CD4-positive, CD25-positive, alpha-beta regulatory T cell (primary cell): ENCODE data around the gene KPNA6. TPM values are rescaled to one million over a fixed set of nuclear protein-coding genes. Genes with fewer than 3 reads are reported as not detected.
"Not testable (repeated sequence)": the region's sequence is repeated elsewhere in the genome, so short reads cannot be mapped to it uniquely, and the experiment has no call there.

ENCODE experiments used
- ATAC-seq, 2 donors: fragments of 150-1000 bp; cut with Tn5 transposase; one replicate each; pipeline ENCODE4 v1.10.0; 2021; ENCODE audit warnings: low read depth in 2 of 2, moderate number of reproducible peaks in 2 of 2, moderate library complexity in 1 of 2
- DNase-seq, 3 donors: peaks; one replicate each; pipeline versions ENCODE4 v3.0.0 to v3.0.0-alpha.2; 2012 to 2022; ENCODE audit warnings: mixed read lengths in 1 of 3
- H3K27ac ChIP-seq: one replicate; pipeline ENCODE4 v1.7.0; 2013; ENCODE audit warnings: mild to moderate bottlenecking, low read length; ENCODE audit not compliant: insufficient read depth, poor library complexity, severe bottlenecking
- H3K27me3 ChIP-seq: one replicate; pipeline ENCODE4 v1.7.0; 2013; ENCODE audit warnings: low read length; ENCODE audit not compliant: control insufficient read depth, insufficient read depth
- H3K36me3 ChIP-seq: one replicate; pipeline ENCODE4 v1.7.0; 2013; ENCODE audit warnings: mild to moderate bottlenecking, low read length, moderate library complexity; ENCODE audit not compliant: control insufficient read depth, insufficient read depth
- H3K4me1 ChIP-seq: 2 replicates; pipeline ENCODE4 v1.7.0; 2013; ENCODE audit warnings: mild to moderate bottlenecking, low read length; ENCODE audit not compliant: insufficient read depth, control insufficient read depth, poor library complexity, severe bottlenecking
- H3K4me3 ChIP-seq: one replicate; pipeline ENCODE4 v1.7.0; 2013; ENCODE audit warnings: low read depth, mild to moderate bottlenecking, low read length, moderate library complexity
- H3K9me3 ChIP-seq, 2 experiments: 1 replicate in 1 of 2; 2 replicates in 1 of 2; pipeline ENCODE4 v1.7.0; 2013; ENCODE audit warnings: low read length in 2 of 2, mild to moderate bottlenecking in 1 of 2, moderate library complexity in 1 of 2; ENCODE audit not compliant: control insufficient read depth in 2 of 2
- H3K27ac Mint-ChIP-seq, 3 donors: one replicate each; pipeline ENCODE4 v1.8.0; 2020 to 2022; ENCODE audit warnings: mild to moderate bottlenecking in 3 of 3, mixed read lengths in 3 of 3, moderate library complexity in 2 of 3
- H3K27me3 Mint-ChIP-seq: one replicate; pipeline ENCODE4 v1.8.0; 2022; ENCODE audit warnings: mild to moderate bottlenecking, mixed read lengths
- H3K36me3 Mint-ChIP-seq: one replicate; pipeline ENCODE4 v1.8.0; 2020; ENCODE audit warnings: mixed read lengths
- H3K4me1 Mint-ChIP-seq, 4 donors: one replicate each; pipeline ENCODE4 v1.8.0; 2020 to 2022; ENCODE audit warnings: mixed read lengths in 4 of 4, mild to moderate bottlenecking in 1 of 4
- H3K4me3 Mint-ChIP-seq, 4 donors: one replicate each; pipeline ENCODE4 v1.8.0; 2020 to 2022; ENCODE audit warnings: mild to moderate bottlenecking in 4 of 4, mixed read lengths in 4 of 4, moderate library complexity in 3 of 4
- H3K9me3 Mint-ChIP-seq, 7 donors: one replicate each; pipeline ENCODE4 v1.8.0; 2020 to 2022; ENCODE audit warnings: mixed read lengths in 7 of 7, mild to moderate bottlenecking in 3 of 7, moderate library complexity in 2 of 7
- polyA plus RNA-seq, 4 donors: library from polyadenylated mRNA; unstranded; fragments of 300-500 nt; fragmentation: Illumina TruSeq; gene quantifications; one replicate each; pipeline ENCODE4 v1.2.3, GENCODE V29; 2021
- total RNA-seq: library from RNA; stranded (reverse); gene quantifications from one replicate; pipeline ENCODE4 v1.2.3, GENCODE V29; 2022

KPNA6 gene
- total and polyA plus RNA-seq, 5 donors from 2014 or later, result 22.7 to 56.1 (median 28.6) TPM

DNA sequence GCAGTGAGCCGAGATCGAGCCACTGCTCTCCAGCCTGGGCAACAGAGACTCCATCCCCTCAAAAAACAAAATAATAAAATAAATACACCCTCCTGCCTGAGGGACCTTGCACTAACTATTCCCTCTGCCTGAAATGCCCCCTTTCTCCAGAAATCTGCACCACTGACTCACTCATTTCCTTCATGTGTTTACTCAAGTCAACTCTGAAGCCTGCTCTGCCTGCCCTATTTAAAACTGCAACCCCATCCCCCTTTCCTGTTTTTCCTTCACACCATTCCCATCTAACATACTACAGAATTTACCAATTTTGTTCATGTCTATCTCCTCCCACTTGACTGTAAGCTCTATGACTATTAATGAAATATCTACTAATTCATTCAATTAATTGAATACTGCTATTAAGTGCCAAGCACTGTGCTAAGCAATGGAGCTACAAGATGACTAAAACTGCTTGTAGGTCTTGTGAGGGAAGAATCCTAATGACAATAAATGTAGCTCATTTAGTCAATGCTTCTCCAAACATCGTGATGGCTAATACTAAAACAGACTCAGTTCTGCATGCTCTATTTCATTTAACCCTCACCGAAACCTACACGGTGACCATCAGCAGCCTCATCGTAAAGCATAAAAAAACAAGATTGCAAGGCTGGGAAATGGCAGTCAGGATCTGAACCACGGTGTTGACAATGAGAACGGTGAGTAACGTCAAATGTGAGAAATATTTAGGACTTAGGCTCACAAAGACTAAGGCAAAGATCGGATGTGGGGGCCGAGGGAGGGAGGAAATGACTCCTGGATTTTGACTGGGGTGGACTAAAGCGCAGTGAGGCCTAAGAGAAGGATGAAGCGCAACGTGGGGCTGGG is 35.9 kb upstream of the KPNA6 start:
- ATAC-seq (no peak), DNase-seq (peak in 1 of 3 donors; percentile 11)
- Mint-ChIP-seq H3K27me3 (peaks cover 5% of the 10 kb centered on the region), H3K27ac (peak overlapping the region; percentile 96 to 98 (median 96)), H3K9me3 (no peaks in the 10 kb centered on the region), H3K36me3 (peaks cover under 1% of the 10 kb centered on the region), H3K4me1 (peaks cover 6 to 48% (median 29%) of the 10 kb centered on the region in 4 donors), H3K4me3 (peak overlapping the region; percentile 87 to 99 (median 96))
- H3K4me3 ChIP-seq, result peak overlapping the region; percentile 46
- H3K9me3 ChIP-seq, result no peaks in the 10 kb centered on the region
- H3K36me3 ChIP-seq, result peaks cover 16% of the 10 kb centered on the region
- no peaks in the 10 kb centered on the region for H3K27me3 ChIP-seq
- peak overlapping the region; percentile 86 for H3K27ac ChIP-seq
- H3K4me1 ChIP-seq, result peaks cover 23% of the 10 kb centered on the region

DNA sequence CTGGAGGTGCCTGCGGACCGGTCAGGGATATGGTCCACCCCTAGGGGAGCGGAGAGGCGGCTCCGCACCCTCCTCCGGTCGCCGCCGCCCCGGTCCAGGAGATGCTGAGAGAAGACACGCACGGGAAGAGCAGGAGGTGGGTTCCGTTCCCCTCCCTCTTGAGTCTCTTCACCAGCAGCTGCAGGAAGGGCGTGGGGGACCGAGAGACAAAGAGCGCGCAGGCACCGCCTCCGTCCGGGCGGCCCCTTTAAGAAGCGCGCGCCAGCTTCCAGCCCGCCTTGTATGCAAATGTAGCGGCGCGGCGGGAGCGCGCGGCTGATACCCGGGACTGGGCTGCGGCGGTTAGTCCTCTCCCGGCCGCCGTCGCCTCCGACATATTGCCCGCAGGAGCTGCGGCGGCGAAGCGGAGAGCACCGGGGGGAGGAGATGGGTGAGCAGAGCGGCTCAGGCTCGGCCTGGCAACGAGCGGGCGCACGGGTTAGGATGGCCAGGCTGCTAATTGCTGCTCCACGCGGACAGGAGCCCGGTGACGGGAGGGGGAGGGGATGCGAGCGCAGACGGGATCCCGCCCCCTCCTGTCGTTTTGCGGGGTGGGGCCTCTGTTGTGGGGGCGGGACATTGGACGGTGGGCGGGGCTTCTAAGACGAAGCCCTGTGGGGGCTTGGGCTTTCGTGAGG is 35.1 kb upstream of the KPNA6 start, which contains the start of gene TMEM39B:
Gene TMEM39B, plus strand, starts transcription at position 318 of the 677 bp plus-strand sequence. Its CDS starts 109 bp downstream, at position 427.
- H3K36me3 Mint-ChIP-seq, result peaks cover 8% of the 10 kb centered on the region
- ATAC-seq, result peak; percentile 90 to 91
- H3K36me3 ChIP-seq, result peaks cover 24% of the 10 kb centered on the region
- peak within 1 kb of the TSS; percentile 87 to 99 (median 96) for H3K4me3 Mint-ChIP-seq
- H3K4me1 ChIP-seq, result peaks cover 23% of the 10 kb centered on the region
- peaks cover 6 to 51% (median 29%) of the 10 kb centered on the region in 4 donors for H3K4me1 Mint-ChIP-seq
- peak within 1 kb of the TSS; percentile 84 for H3K4me3 ChIP-seq
- H3K27ac ChIP-seq, result peak within 1 kb of the TSS; percentile 86
- peak within 1 kb of the TSS; percentile 96 to 98 (median 96) for H3K27ac Mint-ChIP-seq
- H3K27me3 ChIP-seq, result no peaks in the 10 kb centered on the region
- H3K27me3 Mint-ChIP-seq, result peaks cover 5% of the 10 kb centered on the region
- no peaks in the 10 kb centered on the region for H3K9me3 ChIP-seq
- DNase-seq, result peak; percentile 89 to 99 (median 97)
- H3K9me3 Mint-ChIP-seq, result no peaks in the 10 kb centered on the region

DNA sequence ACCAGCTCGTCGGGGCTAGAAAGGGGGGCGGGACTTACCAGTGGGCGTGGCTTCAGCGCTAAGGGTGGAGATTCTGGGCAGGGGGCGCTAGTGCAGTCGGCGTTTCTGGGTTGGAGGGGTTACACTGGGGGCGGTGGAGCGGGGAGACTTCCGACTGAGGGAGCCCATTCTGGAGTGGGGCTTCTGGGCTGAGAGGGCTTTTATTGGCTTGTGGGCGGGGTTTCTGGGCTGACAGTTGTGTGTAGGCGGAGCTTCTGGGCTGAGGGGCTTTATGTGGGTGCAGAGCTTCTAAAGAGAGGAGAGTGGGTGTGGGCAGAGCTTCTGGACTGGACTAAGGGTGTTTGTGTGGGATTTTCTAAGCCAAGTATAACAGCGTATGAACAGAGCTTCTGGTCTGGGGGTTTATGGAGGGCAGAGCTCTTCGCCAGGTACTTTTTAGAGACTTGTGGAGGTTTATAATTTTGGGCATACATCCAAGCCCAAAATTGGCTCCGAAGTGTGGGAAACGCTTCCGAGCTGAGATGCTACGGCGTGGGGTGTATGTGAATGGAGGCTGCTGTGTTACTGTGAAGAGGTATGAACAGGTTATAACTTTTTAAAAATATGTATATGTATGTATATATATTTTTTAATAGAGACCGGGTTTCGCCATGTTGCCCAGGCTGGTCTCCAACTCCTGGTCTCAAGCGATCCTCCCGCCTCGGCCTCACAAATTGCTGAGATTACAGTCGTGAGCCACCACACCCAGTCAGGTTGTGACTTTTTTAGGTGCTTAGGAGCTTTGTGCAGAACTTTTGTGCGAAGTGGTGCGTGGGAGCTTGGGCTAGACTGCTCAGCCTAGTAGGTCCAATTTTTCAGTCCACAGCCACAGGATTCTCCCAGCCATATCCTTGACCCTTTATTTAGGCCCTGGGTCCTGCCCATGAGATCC is 34.3 kb upstream of the KPNA6 start:
- ATAC-seq, result no peak
- H3K36me3 Mint-ChIP-seq, result peaks cover 9% of the 10 kb centered on the region
- H3K4me3 Mint-ChIP-seq, result peak overlapping the region; percentile 87 to 99 (median 96)

GRCh38 chr1:32074841-32075240 is 33.0 kb upstream of the KPNA6 start:
- peak overlapping the region in 1 of 3 donors; percentile 9 for H3K27ac Mint-ChIP-seq
- no peaks in the 10 kb centered on the region for H3K9me3 Mint-ChIP-seq
- H3K36me3 Mint-ChIP-seq, result peaks cover 13% of the 10 kb centered on the region

More for the DNA sequence above, 34.3 kb upstream of the KPNA6 start:
- Histone ChIP-seq H3K27me3 (no peaks in the 10 kb centered on the region), H3K4me3 (peak overlapping the region; percentile 84), H3K9me3 (no peaks in the 10 kb centered on the region), H3K36me3 (peaks cover 32% of the 10 kb centered on the region), H3K27ac (peak overlapping the region; percentile 86), H3K4me1 (peaks cover 23% of the 10 kb centered on the region)
- Mint-ChIP-seq H3K4me1 (peaks cover 6 to 51% (median 29%) of the 10 kb centered on the region in 4 donors), H3K27me3 (peaks cover 5% of the 10 kb centered on the region), H3K9me3 (no peaks in the 10 kb centered on the region), H3K27ac (peak overlapping the region; percentile 96 to 98 (median 96))
- peak in 1 of 3 donors; percentile 87 for DNase-seq

GRCh38 chr1:32077451-32077850 is 30.4 kb upstream of the KPNA6 start:
- Histone ChIP-seq H3K27me3 (no peaks in the 10 kb centered on the region), H3K27ac (no peak overlapping the region), H3K9me3 (no peaks in the 10 kb centered on the region), H3K36me3 (peaks cover 40% of the 10 kb centered on the region), H3K4me1 (peaks cover 13% of the 10 kb centered on the region), H3K4me3 (no peak overlapping the region)
- ATAC-seq (no peak), DNase-seq (no peak)
- Mint-ChIP-seq H3K4me1 (peaks cover 6 to 35% (median 23%) of the 10 kb centered on the region in 4 donors), H3K27me3 (peaks cover 5% of the 10 kb centered on the region), H3K9me3 (peaks cover 0 to 2% (median 0%) of the 10 kb centered on the region in 7 donors), H3K4me3 (peak overlapping the region in 2 of 4 donors; percentile 22 to 23), H3K27ac (peak overlapping the region in 2 of 3 donors; percentile 68 to 94), H3K36me3 (peaks cover 22% of the 10 kb centered on the region)

More at GRCh38 chr1:32074841-32075240, 33.0 kb upstream of the KPNA6 start:
- Histone ChIP-seq H3K9me3 (no peaks in the 10 kb centered on the region), H3K4me3 (no peak overlapping the region), H3K27me3 (no peaks in the 10 kb centered on the region), H3K4me1 (peaks cover 23% of the 10 kb centered on the region), H3K36me3 (peaks cover 40% of the 10 kb centered on the region), H3K27ac (no peak overlapping the region)
- ATAC-seq, result no peak
- Mint-ChIP-seq H3K4me3 (peak overlapping the region; percentile 23 to 89 (median 65)), H3K27me3 (peaks cover 5% of the 10 kb centered on the region), H3K4me1 (peaks cover 6 to 47% (median 28%) of the 10 kb centered on the region in 4 donors)
- DNase-seq, result no peak

DNA sequence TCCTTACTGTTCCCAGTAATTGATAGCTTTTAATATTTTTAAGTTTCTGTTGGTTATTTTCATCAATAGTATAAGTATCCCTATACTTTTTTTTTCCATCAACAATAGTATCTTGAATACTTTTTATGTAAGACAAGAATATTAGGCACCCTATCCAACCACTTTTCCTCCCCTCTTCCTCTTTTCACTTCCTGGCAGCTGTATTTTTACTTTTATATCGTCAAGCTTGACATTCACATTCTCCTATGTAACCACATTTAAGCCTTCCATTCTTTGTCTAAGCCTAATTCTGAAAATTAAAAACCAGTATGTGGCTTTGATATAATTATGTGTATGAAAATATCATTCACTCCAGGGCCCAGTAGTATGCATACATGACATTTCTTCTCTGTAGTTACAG is 25.8 kb upstream of the KPNA6 start:
- Mint-ChIP-seq H3K4me1 (peaks cover 0 to 12% (median 7%) of the 10 kb centered on the region in 4 donors), H3K4me3 (no peak overlapping the region), H3K27ac (no peak overlapping the region), H3K27me3 (no peaks in the 10 kb centered on the region), H3K9me3 (peaks cover 0 to 2% (median 0%) of the 10 kb centered on the region in 7 donors), H3K36me3 (peaks cover 38% of the 10 kb centered on the region)
- Histone ChIP-seq H3K27ac (no peak overlapping the region), H3K36me3 (peaks cover 30% of the 10 kb centered on the region), H3K4me3 (no peak overlapping the region), H3K9me3 (no peaks in the 10 kb centered on the region), H3K27me3 (no peaks in the 10 kb centered on the region), H3K4me1 (no peaks in the 10 kb centered on the region)
- DNase-seq (no peak), ATAC-seq (no peak)

DNA sequence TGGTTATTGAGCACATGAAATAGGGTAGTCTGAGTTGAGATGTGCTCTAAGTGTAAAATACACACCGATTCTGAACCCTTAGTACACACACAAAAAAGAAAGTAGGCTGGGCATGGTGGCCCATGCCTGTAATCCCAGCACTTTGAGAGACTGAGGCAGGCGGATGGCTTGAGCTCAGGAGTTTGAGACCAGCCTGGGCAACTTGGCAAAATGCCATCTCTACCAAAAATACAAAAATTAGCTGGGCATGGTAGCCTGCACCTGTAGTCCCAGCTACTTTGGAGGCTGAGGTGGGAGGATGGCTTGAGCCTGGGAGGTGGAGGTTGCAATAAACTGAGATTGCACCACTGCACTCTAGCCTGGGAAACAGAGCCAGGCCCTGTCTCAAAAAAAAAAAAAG is 21.5 kb upstream of the KPNA6 start:
- H3K36me3 ChIP-seq, result peaks cover 15% of the 10 kb centered on the region
- not testable (repeated sequence) for H3K9me3 Mint-ChIP-seq, H3K4me3 ChIP-seq, H3K27ac Mint-ChIP-seq, H3K9me3 ChIP-seq, H3K27me3 ChIP-seq, H3K4me3 Mint-ChIP-seq, ATAC-seq, H3K27ac ChIP-seq, DNase-seq, H3K4me1 ChIP-seq, H3K27me3 Mint-ChIP-seq
- H3K4me1 Mint-ChIP-seq, result peaks cover 0 to 11% (median 5%) of the 10 kb centered on the region in 4 donors
- peaks cover 37% of the 10 kb centered on the region for H3K36me3 Mint-ChIP-seq
